ENCODE measurements around the gene FOXP1.

The FOXP1 gene

GRCh38 chr3:70989174-70989573 lies 594.4 kb downstream of the FOXP1 start:
- no peak for TF ChIP-seq CTCF (IDR thresholded peaks at IDR 0.05; ENCODE audit: low read depth, low read length, missing control alignments)
- DNase-seq (ENCODE audit: low read depth): no peak
- no peak overlapping the region for H3K4me3 ChIP-seq (ENCODE audit: low read depth, low read length)

GRCh38 chr3:70988111-70988510 lies 595.4 kb downstream of the FOXP1 start:
- TF ChIP-seq CTCF (IDR thresholded peaks at IDR 0.05; ENCODE audit: low read depth, low read length, missing control alignments): no peak

GRCh38 chr3:70985572-70985971 lies 598.0 kb downstream of the FOXP1 start:
- no peak overlapping the region for H3K4me3 ChIP-seq (ENCODE audit: low read depth, low read length)
- TF ChIP-seq CTCF (IDR thresholded peaks at IDR 0.05; ENCODE audit: low read depth, low read length, missing control alignments): no peak
- DNase-seq (ENCODE audit: low read depth): no peak

More at GRCh38 chr3:70988111-70988510, 595.4 kb downstream of the FOXP1 start:
- no peak overlapping the region for H3K4me3 ChIP-seq (ENCODE audit: low read depth, low read length)
- no peak for DNase-seq (ENCODE audit: low read depth)

GRCh38 chr3:70984776-70985482 lies 598.6 kb downstream of the FOXP1 start:
- DNase-seq (ENCODE audit: low read depth): no peak
- no peak for TF ChIP-seq CTCF (IDR thresholded peaks at IDR 0.05; ENCODE audit: low read depth, low read length, missing control alignments)
- no peak overlapping the region for H3K4me3 ChIP-seq (ENCODE audit: low read depth, low read length)

- H3K4me3 ChIP-seq (ENCODE audit: low read depth, low read length): no peak overlapping the region
- no peak for TF ChIP-seq CTCF (IDR thresholded peaks at IDR 0.05; ENCODE audit: low read depth, low read length, missing control alignments)
- DNase-seq (ENCODE audit: low read depth): no peak
Observed at GRCh38 chr3:70982700-70983140, 600.8 kb downstream of the FOXP1 start.

GRCh38 chr3:70982284-70982683 lies 601.2 kb downstream of the FOXP1 start:
- no peak for TF ChIP-seq CTCF (IDR thresholded peaks at IDR 0.05; ENCODE audit: low read depth, low read length, missing control alignments)
- H3K4me3 ChIP-seq (ENCODE audit: low read depth, low read length): no peak overlapping the region
- no peak for DNase-seq (ENCODE audit: low read depth)

Measured in GM12864 (cell line).